SH-SY5Y (cell line): ENCODE data around the gene NEDD4L.

ENCODE experiments used
- GATA2 ChIP-seq: IDR thresholded peaks from 2 replicates; pipeline ENCODE4 v1.6.1; 2011; ENCODE audit warnings: mild to moderate bottlenecking, low read depth, low read length
- GATA3 ChIP-seq: IDR thresholded peaks from 2 replicates; pipeline ENCODE4 v1.6.1; 2011; ENCODE audit warnings: low read depth, mild to moderate bottlenecking, low read length, moderate library complexity

NEDD4L gene

GRCh38 chr18:58362829-58363271 lies 318.8 kb downstream of the NEDD4L start:
- TF ChIP-seq GATA3: no peak
- no peak for TF ChIP-seq GATA2

- no peak for TF ChIP-seq GATA2
- no peak for TF ChIP-seq GATA3
Measured at GRCh38 chr18:58363767-58364540, 319.9 kb downstream of the NEDD4L start.

- TF ChIP-seq GATA2 (no peak), GATA3 (no peak)
Measured at GRCh38 chr18:58364876-58365528, 321.0 kb downstream of the NEDD4L start.

- TF ChIP-seq GATA3 (no peak), GATA2 (no peak)
Measured at GRCh38 chr18:58367425-58368140, 323.6 kb downstream of the NEDD4L start.

GRCh38 chr18:58369616-58370015 lies 325.6 kb downstream of the NEDD4L start:
- TF ChIP-seq GATA3 (no peak), GATA2 (no peak)

GRCh38 chr18:58370038-58370580 lies 326.1 kb downstream of the NEDD4L start:
- TF ChIP-seq GATA3 (no peak), GATA2 (no peak)

- TF ChIP-seq GATA2: no peak
- no peak for TF ChIP-seq GATA3
Measured at GRCh38 chr18:58370612-58371011, 326.6 kb downstream of the NEDD4L start.

- no peak for TF ChIP-seq GATA2
- no peak for TF ChIP-seq GATA3
Measured at GRCh38 chr18:58373481-58373880, 329.5 kb downstream of the NEDD4L start.

- no peak for TF ChIP-seq GATA2
- no peak for TF ChIP-seq GATA3
Measured at GRCh38 chr18:58375051-58375450, 331.0 kb downstream of the NEDD4L start.

- TF ChIP-seq GATA2 (no peak), GATA3 (no peak)
Measured at GRCh38 chr18:58378411-58379379, 334.7 kb downstream of the NEDD4L start.

GRCh38 chr18:58379443-58379842 lies 335.4 kb downstream of the NEDD4L start:
- TF ChIP-seq GATA2 (no peak), GATA3 (no peak)

GRCh38 chr18:58381676-58382411 lies 337.8 kb downstream of the NEDD4L start:
- TF ChIP-seq GATA3: no peak
- TF ChIP-seq GATA2: no peak
